ENCODE results near the gene MAP7. TPM values are rescaled to one million over a fixed set of nuclear protein-coding genes. Genes with fewer than 3 reads are reported as not detected.

MAP7 gene
- total RNA-seq, 1 donor from 2014 or later, result 0.35 TPM

DNA sequence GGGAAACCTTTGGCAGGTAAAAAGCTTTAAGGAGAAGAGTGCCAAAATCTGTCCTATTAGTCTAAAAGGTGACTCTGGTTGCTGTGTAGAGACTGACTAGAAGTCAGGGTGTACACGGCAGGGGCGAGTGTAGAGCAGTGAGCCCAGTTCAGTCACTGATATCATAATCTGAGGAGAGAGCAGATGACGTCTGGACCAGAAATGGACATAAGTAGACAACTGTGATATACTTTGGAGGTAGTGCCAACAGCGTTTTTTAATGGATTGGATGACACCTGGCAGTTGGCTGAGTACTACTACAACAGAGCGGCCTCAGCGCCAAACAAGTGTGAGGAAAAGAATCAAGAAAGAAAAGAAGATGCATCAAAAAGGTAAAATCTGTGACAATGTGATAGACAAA is 76.0 kb downstream of the MAP7 start:
- Mint-ChIP-seq H3K36me3 (ENCODE audit: low read depth) (no peaks in the 10 kb centered on the region), H3K27me3 (peaks cover 9% of the 10 kb centered on the region), H3K4me3 (no peak overlapping the region), H3K27ac (no peak overlapping the region), H3K9me3 (no peaks in the 10 kb centered on the region), H3K4me1 (no peaks in the 10 kb centered on the region)
- ATAC-seq (ENCODE audit: low read depth) (no peak), DNase-seq (no peak)
- TF ChIP-seq, protein P1, sequence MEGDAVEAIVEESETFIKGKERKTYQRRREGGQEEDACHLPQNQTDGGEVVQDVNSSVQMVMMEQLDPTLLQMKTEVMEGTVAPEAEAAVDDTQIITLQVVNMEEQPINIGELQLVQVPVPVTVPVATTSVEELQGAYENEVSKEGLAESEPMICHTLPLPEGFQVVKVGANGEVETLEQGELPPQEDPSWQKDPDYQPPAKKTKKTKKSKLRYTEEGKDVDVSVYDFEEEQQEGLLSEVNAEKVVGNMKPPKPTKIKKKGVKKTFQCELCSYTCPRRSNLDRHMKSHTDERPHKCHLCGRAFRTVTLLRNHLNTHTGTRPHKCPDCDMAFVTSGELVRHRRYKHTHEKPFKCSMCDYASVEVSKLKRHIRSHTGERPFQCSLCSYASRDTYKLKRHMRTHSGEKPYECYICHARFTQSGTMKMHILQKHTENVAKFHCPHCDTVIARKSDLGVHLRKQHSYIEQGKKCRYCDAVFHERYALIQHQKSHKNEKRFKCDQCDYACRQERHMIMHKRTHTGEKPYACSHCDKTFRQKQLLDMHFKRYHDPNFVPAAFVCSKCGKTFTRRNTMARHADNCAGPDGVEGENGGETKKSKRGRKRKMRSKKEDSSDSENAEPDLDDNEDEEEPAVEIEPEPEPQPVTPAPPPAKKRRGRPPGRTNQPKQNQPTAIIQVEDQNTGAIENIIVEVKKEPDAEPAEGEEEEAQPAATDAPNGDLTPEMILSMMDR (IDR thresholded peaks at IDR 0.05), result no peak
- CTCF ChIA-PET, result no interaction called here
- POLR2A ChIA-PET, result no interaction called here
- intact Hi-C loops (cut with micrococcal nuclease), result no loop called here

DNA sequence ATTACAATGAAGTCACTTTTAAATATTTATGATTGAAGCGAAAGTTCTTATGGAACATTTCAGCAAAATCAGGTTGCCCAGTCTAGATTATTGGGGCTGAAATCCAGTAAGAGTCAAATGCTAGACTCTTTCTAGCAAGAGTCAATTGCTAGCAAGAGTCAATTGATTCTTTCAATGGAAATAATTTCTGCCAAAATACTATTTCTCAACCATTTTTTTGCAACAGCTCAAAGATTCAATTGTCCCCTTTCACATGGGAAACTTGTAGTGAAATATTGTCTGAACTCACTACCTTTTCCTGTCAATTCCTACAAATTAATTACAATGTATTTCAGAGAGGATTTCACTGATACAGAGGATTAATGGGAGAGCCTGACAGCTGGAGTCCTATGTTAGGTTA is 78.3 kb downstream of the MAP7 start:
- no peaks in the 10 kb centered on the region for H3K9me3 Mint-ChIP-seq
- TF ChIP-seq, protein P1 (IDR thresholded peaks at IDR 0.05), result no peak
- H3K27ac Mint-ChIP-seq, result no peak overlapping the region
- no peak for DNase-seq
- intact Hi-C loops (cut with micrococcal nuclease), result no loop called here
- ChIA-PET POLR2A (no interaction called here), CTCF (no interaction called here)
- no peak for ATAC-seq (ENCODE audit: low read depth)
- H3K4me1 Mint-ChIP-seq, result no peaks in the 10 kb centered on the region
- no peaks in the 10 kb centered on the region for H3K36me3 Mint-ChIP-seq (ENCODE audit: low read depth)
- peaks cover 4% of the 10 kb centered on the region for H3K27me3 Mint-ChIP-seq
- no peak overlapping the region for H3K4me3 Mint-ChIP-seq

DNA sequence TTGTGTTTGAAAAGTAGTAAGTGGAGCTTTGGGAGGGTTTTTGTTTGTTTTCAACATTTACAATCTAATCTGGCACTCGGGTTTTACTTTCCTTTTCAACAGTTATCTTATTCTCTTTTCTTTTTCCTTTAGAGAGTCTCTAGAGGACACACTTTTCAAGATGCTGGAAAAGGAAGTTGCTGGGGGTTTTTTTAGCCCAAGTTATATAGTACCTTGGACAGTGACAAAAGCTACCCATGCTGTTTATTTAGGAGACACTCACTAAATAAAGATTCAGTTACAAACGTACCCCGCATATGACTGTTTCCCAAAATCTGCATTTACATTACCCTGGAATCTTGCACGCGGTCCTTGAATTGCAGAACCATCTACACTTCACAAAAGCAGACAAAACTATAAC is 78.8 kb downstream of the MAP7 start:
- ChIA-PET CTCF (no interaction called here), POLR2A (no interaction called here)
- peaks cover 4% of the 10 kb centered on the region for H3K27me3 Mint-ChIP-seq
- H3K9me3 Mint-ChIP-seq, result no peaks in the 10 kb centered on the region
- DNase-seq (no peak), ATAC-seq (ENCODE audit: low read depth) (no peak)
- H3K4me3 Mint-ChIP-seq, result no peak overlapping the region
- no peaks in the 10 kb centered on the region for H3K4me1 Mint-ChIP-seq
- intact Hi-C loops (cut with micrococcal nuclease), result no loop called here
- TF ChIP-seq, protein P1 (IDR thresholded peaks at IDR 0.05), result no peak
- H3K36me3 Mint-ChIP-seq (ENCODE audit: low read depth), result no peaks in the 10 kb centered on the region
- H3K27ac Mint-ChIP-seq, result no peak overlapping the region

DNA sequence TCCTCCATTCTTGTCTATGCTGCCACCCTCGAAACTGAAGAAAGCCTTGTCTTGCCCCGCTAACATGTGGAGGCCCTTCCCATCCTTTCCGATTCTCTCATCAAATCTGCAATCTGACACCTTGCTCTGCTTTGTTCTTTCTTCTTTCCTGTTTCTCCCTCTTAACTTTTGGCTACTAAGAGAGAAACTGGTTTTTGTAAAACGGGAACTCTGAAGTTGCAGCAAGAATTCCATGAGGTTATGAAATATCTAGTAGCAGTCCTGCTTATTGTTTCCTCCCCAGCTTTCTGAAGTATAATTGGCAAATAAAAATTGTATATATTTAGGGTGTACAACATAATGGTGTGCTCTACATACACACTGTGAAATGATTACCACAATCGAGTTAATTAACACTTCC is 80.2 kb downstream of the MAP7 start:
- H3K27ac Mint-ChIP-seq, result no peak overlapping the region
- POLR2A ChIA-PET, result no interaction called here
- no peaks in the 10 kb centered on the region for H3K9me3 Mint-ChIP-seq
- H3K36me3 Mint-ChIP-seq (ENCODE audit: low read depth), result no peaks in the 10 kb centered on the region
- DNase-seq, result no peak
- intact Hi-C loops (cut with micrococcal nuclease), result no loop called here
- H3K27me3 Mint-ChIP-seq, result peaks cover 4% of the 10 kb centered on the region
- H3K4me1 Mint-ChIP-seq, result no peaks in the 10 kb centered on the region
- no peak for ATAC-seq (ENCODE audit: low read depth)
- CTCF ChIA-PET, result no interaction called here
- TF ChIP-seq, protein P1 (IDR thresholded peaks at IDR 0.05), result no peak
- H3K4me3 Mint-ChIP-seq, result no peak overlapping the region

DNA sequence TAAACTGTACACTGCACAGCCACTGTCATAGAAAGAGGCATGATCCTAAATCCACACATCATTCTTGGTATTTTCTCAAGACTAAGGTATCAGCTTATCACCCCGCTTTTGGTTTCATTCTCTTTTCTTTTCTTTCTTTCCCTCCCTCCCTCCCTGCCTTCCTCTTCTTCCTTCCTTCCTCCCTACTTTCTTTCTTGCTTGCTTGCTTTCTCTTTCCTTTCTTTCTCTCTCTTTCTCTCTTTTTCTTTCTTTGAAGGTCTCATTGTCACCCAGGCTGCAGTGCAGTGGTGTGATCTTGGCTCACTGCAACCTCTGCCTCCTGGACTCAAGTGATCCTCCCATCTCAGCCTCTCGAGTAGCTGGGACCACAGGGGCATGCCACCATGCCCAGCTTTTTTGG is 81.1 kb downstream of the MAP7 start:
- Mint-ChIP-seq H3K4me3 (no peak overlapping the region), H3K27me3 (peaks cover 12% of the 10 kb centered on the region), H3K4me1 (peaks cover 4% of the 10 kb centered on the region), H3K9me3 (no peaks in the 10 kb centered on the region), H3K36me3 (ENCODE audit: low read depth) (no peaks in the 10 kb centered on the region), H3K27ac (no peak overlapping the region)
- no peak for ATAC-seq (ENCODE audit: low read depth)
- intact Hi-C loops (cut with micrococcal nuclease), result no loop called here
- CTCF ChIA-PET, result no interaction called here
- TF ChIP-seq, protein P1 (IDR thresholded peaks at IDR 0.05), result no peak
- POLR2A ChIA-PET, result no interaction called here
- no peak for DNase-seq

Measured in activated B cell treated with CpG ODN at 0.5 μM for 24 hours (primary cell).